Activated CD4-positive, alpha-beta T cell treated with anti-CD3 and anti-CD28 coated beads for 24 hours (primary cell): ENCODE results near the gene PTPN5.
"Not testable (repeated sequence)": the region's sequence is repeated elsewhere in the genome, so short reads cannot be mapped to it uniquely, and the experiment has no call there.

ENCODE experiments used
- DNase-seq, 2 donors: peaks; one replicate each; pipeline ENCODE4 v3.0.0-alpha.2; 2020; ENCODE audit warnings: low read depth in 2 of 2

The PTPN5 gene

GRCh38 chr11:18791207-18791968, at the start of gene PTPN5:
TSS of gene PTPN5 (minus strand) at chr11:18791798. CDS start at chr11:18771958, 19,840 bp downstream.
- no peak for DNase-seq

- DNase-seq, result no peak
These were observed 44.8 kb upstream of the PTPN5 start for GRCh38 chr11:18836417-18836816.

- no peak for DNase-seq
These were observed 43.3 kb upstream of the PTPN5 start for GRCh38 chr11:18834754-18835466.

GRCh38 chr11:18820160-18820559, 28.6 kb upstream of the PTPN5 start:
- DNase-seq, result not testable (repeated sequence)

GRCh38 chr11:18804199-18804999, 12.8 kb upstream of the PTPN5 start:
- no peak for DNase-seq

- DNase-seq, result peak; percentile 11
These were observed 11.0 kb upstream of the PTPN5 start for GRCh38 chr11:18802381-18803257.

GRCh38 chr11:18798799-18799469, 7.3 kb upstream of the PTPN5 start:
- DNase-seq, result no peak

- DNase-seq, result no peak
These were observed 3.4 kb upstream of the PTPN5 start for GRCh38 chr11:18794956-18795355.

- DNase-seq, result no peak
These were observed 1.2 kb upstream of the PTPN5 start for GRCh38 chr11:18792827-18793226.

- no peak for DNase-seq
These were observed 501 bp upstream of the PTPN5 start for GRCh38 chr11:18791969-18792628.

- no peak for DNase-seq
These were observed 753 bp downstream of the PTPN5 start for GRCh38 chr11:18790883-18791206.

- DNase-seq, result no peak
These were observed 1.7 kb downstream of the PTPN5 start for GRCh38 chr11:18789942-18790341.

GRCh38 chr11:18785411-18785810, 6.2 kb downstream of the PTPN5 start:
- DNase-seq, result no peak

- no peak for DNase-seq
These were observed 10.7 kb downstream of the PTPN5 start for GRCh38 chr11:18780896-18781295.

GRCh38 chr11:18780329-18780728, 11.3 kb downstream of the PTPN5 start:
- no peak for DNase-seq

- no peak for DNase-seq
These were observed 13.1 kb downstream of the PTPN5 start for GRCh38 chr11:18778468-18778867.

GRCh38 chr11:18776324-18776723, 15.3 kb downstream of the PTPN5 start:
- DNase-seq, result no peak

GRCh38 chr11:18775492-18776292, 15.9 kb downstream of the PTPN5 start:
- peak; percentile 42 to 69 for DNase-seq

- no peak for DNase-seq
These were observed 16.8 kb downstream of the PTPN5 start for GRCh38 chr11:18774801-18775200.

- no peak for DNase-seq
These were observed 17.9 kb downstream of the PTPN5 start for GRCh38 chr11:18773681-18774080.
